ENCODE measurements around the gene CCDC90B. TPM values are rescaled to one million over a fixed set of nuclear protein-coding genes. Genes with fewer than 3 reads are reported as not detected.

CCDC90B gene
- polyA plus RNA-seq, 1 of the 3 experiments (the other 2 are of a cell fraction), result 47.9 TPM

GRCh38 chr11:83330303-83330702 is 44.1 kb upstream of the CCDC90B start:
- no peak for DNase-seq
- WGBS (ENCODE audit: low lambda C conversion rate), result 18% methylated on average over 2 of the region's 2 CpGs
- H3F3A ChIP-seq (replicated peaks; ENCODE audit: insufficient read depth), result no peaks in the 10 kb centered on the region
- H3K9me2 ChIP-seq, result no peaks in the 10 kb centered on the region
- TF ChIP-seq FOXJ3 (CRISPR knock-in tag; IDR thresholded peaks at IDR 0.05) (no peak), TAF1 (IDR thresholded peaks at IDR 0.05; ENCODE audit: borderline replicate concordance, low read depth, low read length) (no peak), SIN3A (IDR thresholded peaks at IDR 0.05; ENCODE audit: borderline replicate concordance, low read depth, low read length) (no peak), POLR2AphosphoS5 (IDR thresholded peaks at IDR 0.05; ENCODE audit: low read depth, low read length) (no peak), RXRA (IDR thresholded peaks at IDR 0.05; ENCODE audit: borderline replicate concordance, low read depth) (no peak), REST (IDR thresholded peaks at IDR 0.05; ENCODE audit: low read depth, low read length) (no peak), GATA2 (CRISPR knock-in tag; IDR thresholded peaks at IDR 0.05) (no peak), GABPA (IDR thresholded peaks at IDR 0.05; ENCODE audit: low read depth) (no peak), NFIC (IDR thresholded peaks at IDR 0.05; ENCODE audit: borderline replicate concordance) (no peak), EZH2phosphoT487 (IDR thresholded peaks at IDR 0.05; ENCODE audit: borderline replicate concordance, low read depth) (no peak), FOSL2 (IDR thresholded peaks at IDR 0.05; ENCODE audit: borderline replicate concordance, low read depth) (no peak), RAD21 (IDR thresholded peaks at IDR 0.05; ENCODE audit: low read length) (no peak), USF2 (IDR thresholded peaks at IDR 0.05; ENCODE audit: borderline replicate concordance, low read depth, low read length) (no peak), MEF2A (IDR thresholded peaks at IDR 0.05; ENCODE audit: borderline replicate concordance, low read depth) (no peak), SMC3 (IDR thresholded peaks at IDR 0.05; ENCODE audit: low read depth, low read length) (no peak), TCF12 (IDR thresholded peaks at IDR 0.05) (no peak), EP300 (IDR thresholded peaks at IDR 0.05; ENCODE audit: borderline replicate concordance in 1 of 2, low read depth in 1 of 2, low read length in 1 of 2) (no peak)
- TF ChIP-seq, protein P1, sequence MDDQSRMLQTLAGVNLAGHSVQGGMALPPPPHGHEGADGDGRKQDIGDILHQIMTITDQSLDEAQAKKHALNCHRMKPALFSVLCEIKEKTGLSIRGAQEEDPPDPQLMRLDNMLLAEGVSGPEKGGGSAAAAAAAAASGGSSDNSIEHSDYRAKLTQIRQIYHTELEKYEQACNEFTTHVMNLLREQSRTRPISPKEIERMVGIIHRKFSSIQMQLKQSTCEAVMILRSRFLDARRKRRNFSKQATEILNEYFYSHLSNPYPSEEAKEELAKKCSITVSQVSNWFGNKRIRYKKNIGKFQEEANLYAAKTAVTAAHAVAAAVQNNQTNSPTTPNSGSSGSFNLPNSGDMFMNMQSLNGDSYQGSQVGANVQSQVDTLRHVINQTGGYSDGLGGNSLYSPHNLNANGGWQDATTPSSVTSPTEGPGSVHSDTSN (IDR thresholded peaks at IDR 0.05), result no peak
- TF ChIP-seq, protein P2, sequence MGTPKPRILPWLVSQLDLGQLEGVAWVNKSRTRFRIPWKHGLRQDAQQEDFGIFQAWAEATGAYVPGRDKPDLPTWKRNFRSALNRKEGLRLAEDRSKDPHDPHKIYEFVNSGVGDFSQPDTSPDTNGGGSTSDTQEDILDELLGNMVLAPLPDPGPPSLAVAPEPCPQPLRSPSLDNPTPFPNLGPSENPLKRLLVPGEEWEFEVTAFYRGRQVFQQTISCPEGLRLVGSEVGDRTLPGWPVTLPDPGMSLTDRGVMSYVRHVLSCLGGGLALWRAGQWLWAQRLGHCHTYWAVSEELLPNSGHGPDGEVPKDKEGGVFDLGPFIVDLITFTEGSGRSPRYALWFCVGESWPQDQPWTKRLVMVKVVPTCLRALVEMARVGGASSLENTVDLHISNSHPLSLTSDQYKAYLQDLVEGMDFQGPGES (IDR thresholded peaks at IDR 0.05; ENCODE audit: low read depth, low read length), result no peak
- TF ChIP-seq, protein P3, sequence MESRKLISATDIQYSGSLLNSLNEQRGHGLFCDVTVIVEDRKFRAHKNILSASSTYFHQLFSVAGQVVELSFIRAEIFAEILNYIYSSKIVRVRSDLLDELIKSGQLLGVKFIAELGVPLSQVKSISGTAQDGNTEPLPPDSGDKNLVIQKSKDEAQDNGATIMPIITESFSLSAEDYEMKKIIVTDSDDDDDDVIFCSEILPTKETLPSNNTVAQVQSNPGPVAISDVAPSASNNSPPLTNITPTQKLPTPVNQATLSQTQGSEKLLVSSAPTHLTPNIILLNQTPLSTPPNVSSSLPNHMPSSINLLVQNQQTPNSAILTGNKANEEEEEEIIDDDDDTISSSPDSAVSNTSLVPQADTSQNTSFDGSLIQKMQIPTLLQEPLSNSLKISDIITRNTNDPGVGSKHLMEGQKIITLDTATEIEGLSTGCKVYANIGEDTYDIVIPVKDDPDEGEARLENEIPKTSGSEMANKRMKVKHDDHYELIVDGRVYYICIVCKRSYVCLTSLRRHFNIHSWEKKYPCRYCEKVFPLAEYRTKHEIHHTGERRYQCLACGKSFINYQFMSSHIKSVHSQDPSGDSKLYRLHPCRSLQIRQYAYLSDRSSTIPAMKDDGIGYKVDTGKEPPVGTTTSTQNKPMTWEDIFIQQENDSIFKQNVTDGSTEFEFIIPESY (IDR thresholded peaks at IDR 0.05; ENCODE audit: borderline replicate concordance, low read depth), result no peak
- H3K4me3 ChIP-seq (ENCODE audit: low read depth in 2 of 2, low read length in 1 of 2), result no peak overlapping the region
- no peak overlapping the region for H3K4me2 ChIP-seq
- H3K4me1 ChIP-seq (ENCODE audit: control insufficient read depth in 1 of 2, insufficient read depth in 2 of 2, low read depth in 1 of 2, low read length in 1 of 2), result no peaks in the 10 kb centered on the region
- no peak overlapping the region for H2AFZ ChIP-seq (ENCODE audit: low read depth)
- no peak overlapping the region for H3K27ac ChIP-seq (ENCODE audit: low read depth in 2 of 2, low read length in 1 of 2)
- ChIA-PET POLR2A (no interaction called here), CTCF (interaction anchor here (0.9 to 1.0 kb wide), 2 partner anchors 37 to 1234 kb away, joined by 3 read pairs; no protein-coding TSS in a partner anchor)
- no peak overlapping the region for H3K9ac ChIP-seq
- no peaks in the 10 kb centered on the region for H3K36me3 ChIP-seq (replicated peaks in 1 of 2; ENCODE audit: control insufficient read depth in 1 of 2, insufficient read depth in 2 of 2, low read length in 1 of 2)
- H3K27me3 ChIP-seq (ENCODE audit: insufficient read depth), result no peaks in the 10 kb centered on the region
- H4K20me1 ChIP-seq (ENCODE audit: insufficient read depth), result no peaks in the 10 kb centered on the region
- H3K79me2 ChIP-seq (ENCODE audit: insufficient read depth), result no peaks in the 10 kb centered on the region
- H3K9me3 ChIP-seq, result no peaks in the 10 kb centered on the region

All from SK-N-SH (cell line).